GM21515 (cell line): ENCODE results near the gene PITPNM1.

Experiments used
- ATAC-seq: cut with Tn5 transposase; IDR thresholded peaks from one replicate; pipeline ENCODE4 v1.9.1; 2021; ENCODE audit not compliant: unreplicated experiment

The PITPNM1 gene

GRCh38 chr11:67448220-67448609 is 56.9 kb downstream of the PITPNM1 start:
- no peak for ATAC-seq

- ATAC-seq = no peak
These were observed 59.6 kb downstream of the PITPNM1 start for GRCh38 chr11:67445515-67445914.

DNA sequence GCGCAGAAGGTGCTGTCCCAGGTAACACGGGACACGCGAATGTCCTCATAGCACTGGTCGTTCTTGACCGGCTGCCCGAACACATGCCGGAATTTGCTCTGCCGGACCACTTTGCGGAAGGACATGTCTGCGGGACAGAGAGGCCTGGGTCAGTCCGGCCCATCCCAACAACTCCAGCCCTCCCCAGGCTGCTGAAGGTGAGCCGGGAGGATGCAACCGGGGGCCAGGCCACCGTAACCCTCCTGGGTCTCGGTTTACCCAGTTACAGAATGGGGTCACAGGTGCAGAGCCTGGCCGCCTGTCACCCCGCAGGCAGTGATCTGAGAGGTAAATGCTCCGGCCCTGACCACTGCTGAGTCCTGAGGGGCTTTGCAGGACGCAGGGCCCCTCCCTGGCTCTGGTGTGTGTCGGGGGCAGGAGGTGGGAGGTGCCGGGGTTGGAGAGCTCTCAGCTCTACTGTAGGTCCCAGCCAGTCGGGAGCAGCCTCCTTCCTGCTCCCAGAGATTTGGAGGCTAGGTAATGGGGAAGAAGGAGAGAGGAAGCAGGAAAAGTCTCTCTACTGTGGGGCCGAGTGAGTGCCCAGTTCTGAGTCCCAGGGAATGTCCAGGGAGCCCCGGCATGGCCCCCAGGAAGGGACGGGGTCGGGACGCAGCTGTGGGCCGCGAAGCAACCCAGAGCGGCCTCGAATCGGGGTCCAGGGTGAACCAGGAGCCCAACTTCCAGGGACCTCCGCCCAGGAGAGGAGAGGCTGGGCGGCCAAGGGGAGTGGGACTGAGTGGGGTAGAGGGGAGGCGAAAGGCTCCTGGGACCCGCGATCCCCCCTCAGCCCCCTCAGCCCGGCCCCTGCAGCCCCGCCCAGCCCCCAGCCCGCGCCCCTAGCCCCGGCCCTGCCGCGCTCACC is 62.4 kb downstream of the PITPNM1 start:
- no peak for ATAC-seq
